Prostate gland (tissue), 2 donors: Measurements from ENCODE around the gene CIROP.

Experiments
- POLR2A ChIP-seq: fragments of 450-650 bp; IDR thresholded peaks from one replicate; pipeline ENCODE4 v1.6.1; 2016; ENCODE audit warnings: antibody characterized with exemption, mild to moderate bottlenecking
- TF ChIP-seq, protein P1 (sequence below), 4 experiments: fragments of 200-600 bp in 2 of 4; fragments of 450-650 bp in 2 of 4; sonication (generic) in 2 of 4; IDR thresholded peaks; 1 replicate in 3 of 4; 2 replicates in 1 of 4; pipeline ENCODE4 v1.5.1; 2016 to 2019; ENCODE audit warnings: antibody characterized with exemption in 4 of 4, mild to moderate bottlenecking in 2 of 4, moderate library complexity in 2 of 4

DNA sequence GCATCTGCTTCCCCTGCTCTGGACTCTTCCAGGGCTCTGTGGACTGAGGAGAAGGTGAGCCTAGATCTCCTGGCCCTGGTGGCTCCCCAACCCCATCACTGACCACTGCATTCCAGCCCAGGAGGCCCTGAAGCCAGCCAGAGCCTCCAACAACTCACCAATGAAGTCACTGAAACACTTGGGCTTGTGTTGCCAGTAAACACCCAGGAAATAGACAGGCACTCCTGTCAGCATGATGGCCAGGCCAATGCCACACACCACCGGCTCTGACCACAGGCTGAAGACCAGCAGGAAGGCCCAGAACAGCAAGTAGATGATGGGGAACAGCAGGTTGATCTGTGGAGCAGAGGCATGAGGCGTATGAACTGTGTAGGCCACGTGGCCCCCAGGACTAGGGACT lies 23.1 kb upstream of the CIROP start:
- TF ChIP-seq, protein P1, sequence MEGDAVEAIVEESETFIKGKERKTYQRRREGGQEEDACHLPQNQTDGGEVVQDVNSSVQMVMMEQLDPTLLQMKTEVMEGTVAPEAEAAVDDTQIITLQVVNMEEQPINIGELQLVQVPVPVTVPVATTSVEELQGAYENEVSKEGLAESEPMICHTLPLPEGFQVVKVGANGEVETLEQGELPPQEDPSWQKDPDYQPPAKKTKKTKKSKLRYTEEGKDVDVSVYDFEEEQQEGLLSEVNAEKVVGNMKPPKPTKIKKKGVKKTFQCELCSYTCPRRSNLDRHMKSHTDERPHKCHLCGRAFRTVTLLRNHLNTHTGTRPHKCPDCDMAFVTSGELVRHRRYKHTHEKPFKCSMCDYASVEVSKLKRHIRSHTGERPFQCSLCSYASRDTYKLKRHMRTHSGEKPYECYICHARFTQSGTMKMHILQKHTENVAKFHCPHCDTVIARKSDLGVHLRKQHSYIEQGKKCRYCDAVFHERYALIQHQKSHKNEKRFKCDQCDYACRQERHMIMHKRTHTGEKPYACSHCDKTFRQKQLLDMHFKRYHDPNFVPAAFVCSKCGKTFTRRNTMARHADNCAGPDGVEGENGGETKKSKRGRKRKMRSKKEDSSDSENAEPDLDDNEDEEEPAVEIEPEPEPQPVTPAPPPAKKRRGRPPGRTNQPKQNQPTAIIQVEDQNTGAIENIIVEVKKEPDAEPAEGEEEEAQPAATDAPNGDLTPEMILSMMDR (IDR thresholded peaks at IDR 0.05), result no peak
- TF ChIP-seq POLR2A, result no peak
